GM12864 (cell line): ENCODE data around the gene DOK4.

Source experiments
- DNase-seq: peaks from one replicate; pipeline ENCODE4 v3.0.0-alpha.2; 2011; ENCODE audit warnings: low read depth
- H3K4me3 ChIP-seq: 2 replicates; pipeline ENCODE4 v1.5.1; 2011; ENCODE audit warnings: mild to moderate bottlenecking, low read depth, low read length, control low read depth
- CTCF ChIP-seq: IDR thresholded peaks from 2 replicates; pipeline ENCODE4 v1.5.1; 2011; ENCODE audit warnings: low read depth, mild to moderate bottlenecking, moderate library complexity, low read length, control low read depth, inconsistent platforms; ENCODE audit errors: missing control alignments

The DOK4 gene

GRCh38 chr16:57435838-57436237 is 50.5 kb downstream of the DOK4 start:
- TF ChIP-seq CTCF: no peak
- H3K4me3 ChIP-seq: no peak overlapping the region
- DNase-seq: no peak

GRCh38 chr16:57434003-57434402 is 52.3 kb downstream of the DOK4 start:
- no peak overlapping the region for H3K4me3 ChIP-seq
- no peak for TF ChIP-seq CTCF
- no peak for DNase-seq

GRCh38 chr16:57432989-57433388 is 53.3 kb downstream of the DOK4 start:
- TF ChIP-seq CTCF: no peak
- no peak overlapping the region for H3K4me3 ChIP-seq
- no peak for DNase-seq

- DNase-seq: no peak
- H3K4me3 ChIP-seq: no peak overlapping the region
- TF ChIP-seq CTCF: no peak
These were observed 53.8 kb downstream of the DOK4 start for GRCh38 chr16:57432505-57432904.

GRCh38 chr16:57430955-57431354 is 55.3 kb downstream of the DOK4 start:
- TF ChIP-seq CTCF: no peak
- H3K4me3 ChIP-seq: no peak overlapping the region
- no peak for DNase-seq

- TF ChIP-seq CTCF: no peak
- H3K4me3 ChIP-seq: no peak overlapping the region
- DNase-seq: no peak
These were observed 58.5 kb downstream of the DOK4 start for GRCh38 chr16:57427824-57428223.

- TF ChIP-seq CTCF: no peak
- no peak overlapping the region for H3K4me3 ChIP-seq
- DNase-seq: no peak
These were observed 59.0 kb downstream of the DOK4 start for GRCh38 chr16:57427307-57427706.
